ENCODE results near the gene SNAP47.

DNA sequence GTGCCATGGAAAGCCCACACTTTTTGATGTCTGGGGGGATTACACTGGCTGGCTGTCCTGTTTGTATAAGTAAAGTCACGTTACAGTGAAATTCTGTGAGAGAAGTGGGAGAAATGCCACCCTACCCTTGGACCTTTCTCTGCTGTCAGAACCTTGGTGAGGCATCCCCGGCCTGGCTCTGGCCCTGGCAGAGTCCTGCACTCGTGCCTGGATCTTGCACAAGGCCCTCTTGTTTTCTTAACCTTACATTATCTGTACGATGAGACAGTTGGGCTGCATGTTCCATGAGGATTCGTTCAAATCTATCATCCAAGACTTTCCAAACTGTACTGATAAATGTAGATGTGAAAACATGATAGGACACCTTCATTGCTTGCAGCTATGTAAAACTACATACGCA is 11.4 kb downstream of the SNAP47 start:
- TF ChIP-seq POLR2A (IDR thresholded peaks at IDR 0.05) (no peak), POLR2AphosphoS5 (IDR thresholded peaks at IDR 0.05) (no peak)

Data from prostate gland (tissue), 1 donor.